Ectodermal cell (in vitro differentiated cells): Measurements from ENCODE around the gene MRPS7.
"Not testable (repeated sequence)": the region's sequence is repeated elsewhere in the genome, so short reads cannot be mapped to it uniquely, and the experiment has no call there.

Source experiments
- H3K27ac ChIP-seq: 2 replicates; pipeline ENCODE4 v1.7.0; 2013; ENCODE audit warnings: mild to moderate bottlenecking, low read depth, low read length; ENCODE audit not compliant: insufficient read depth, poor library complexity, severe bottlenecking
- H3K27me3 ChIP-seq: 2 replicates; pipeline ENCODE4 v1.7.0; 2013; ENCODE audit warnings: mild to moderate bottlenecking, low read length; ENCODE audit not compliant: insufficient read depth, control insufficient read depth, poor library complexity, severe bottlenecking
- H3K36me3 ChIP-seq: one replicate; pipeline ENCODE4 v1.7.0; 2013; ENCODE audit warnings: low read length; ENCODE audit not compliant: control insufficient read depth, insufficient read depth
- H3K4me1 ChIP-seq: one replicate; pipeline ENCODE4 v1.7.0; 2013; ENCODE audit warnings: low read length; ENCODE audit not compliant: control insufficient read depth, insufficient read depth
- H3K4me3 ChIP-seq: 2 replicates; pipeline ENCODE4 v1.7.0; 2013; ENCODE audit warnings: low read depth, low read length, control low read depth; ENCODE audit not compliant: insufficient read depth
- H3K9me3 ChIP-seq: 2 replicates; pipeline ENCODE4 v1.7.0; 2013; ENCODE audit warnings: mild to moderate bottlenecking, low read length, moderate library complexity; ENCODE audit not compliant: control insufficient read depth
- WGBS, 2 experiments: methylation state at CpG; one replicate each; pipeline ENCODE4 v1.1.7; 2013; ENCODE audit warnings: missing lambda C conversion rate in 2 of 2; 5-methylcytosine and 5-hydroxymethylcytosine counted together

The MRPS7 gene

DNA sequence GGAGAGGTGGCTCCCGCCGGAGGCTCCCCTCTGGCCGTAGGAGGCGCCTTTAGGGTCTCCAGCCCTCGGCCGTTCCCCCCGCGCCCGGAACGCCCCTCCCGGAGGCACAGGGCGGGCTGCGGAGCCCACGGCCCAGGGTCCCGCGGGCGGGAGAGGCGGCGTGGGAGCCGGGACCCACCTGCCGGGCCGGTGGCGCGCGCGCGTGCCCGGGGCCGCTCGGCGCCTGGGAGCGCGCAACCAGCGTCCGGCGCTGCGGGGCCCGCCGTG lies 9.2 kb downstream of the MRPS7 start, which contains the start of gene MIF4GD:
Gene MIF4GD (minus strand): TSS at position 266 of the 267 bp plus-strand sequence. CDS start 1,036 bp downstream, outside the sequence.
- peaks cover 7% of the 10 kb centered on the region for H3K27me3 ChIP-seq
- H3K4me1 ChIP-seq = peaks cover 7% of the 10 kb centered on the region
- WGBS, 2 experiments = 0% methylated on average over 39 of the region's 39 CpGs
- peak within 1 kb of the TSS; percentile 96 for H3K4me3 ChIP-seq
- no peaks in the 10 kb centered on the region for H3K9me3 ChIP-seq
- peak within 1 kb of the TSS; percentile 60 for H3K27ac ChIP-seq
- peaks cover 10% of the 10 kb centered on the region for H3K36me3 ChIP-seq

DNA sequence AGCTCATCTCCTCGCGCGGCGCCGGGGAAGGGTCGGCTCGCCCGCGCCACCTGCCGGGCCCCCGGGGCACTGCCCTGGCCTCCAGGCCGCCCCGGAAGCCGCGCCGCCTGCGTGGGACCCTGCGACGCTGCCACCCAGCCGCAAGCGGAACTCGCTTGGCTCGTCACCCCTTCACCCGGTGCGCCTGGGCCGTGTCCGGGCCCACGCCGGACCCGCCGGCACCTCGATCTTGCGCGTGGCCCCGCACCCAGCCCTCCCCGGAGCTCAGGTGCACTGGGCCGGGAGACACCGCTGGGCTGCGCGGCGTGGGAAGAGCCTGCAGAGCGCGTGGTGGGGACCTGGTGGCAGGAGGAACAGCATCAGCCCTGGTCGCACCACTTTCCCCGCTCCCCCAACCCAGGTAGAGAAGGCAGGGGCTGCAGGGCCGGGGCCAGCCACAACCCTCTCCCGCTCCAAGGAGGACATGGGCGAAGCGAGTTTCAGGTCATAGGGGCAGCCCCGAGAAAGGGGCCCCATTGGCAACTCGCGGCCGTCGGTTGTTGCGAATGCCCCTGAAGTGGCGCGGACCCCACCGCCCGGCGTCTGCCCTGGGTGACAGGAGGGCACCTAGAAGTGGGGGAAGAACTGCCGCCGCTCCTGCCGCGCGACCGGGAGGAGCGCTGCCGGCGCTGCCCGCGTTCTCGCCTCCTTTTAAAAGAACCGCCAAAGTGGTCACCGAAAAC lies 9.7 kb downstream of the MRPS7 start:
- no peaks in the 10 kb centered on the region for H3K9me3 ChIP-seq
- WGBS, 2 experiments = 1% methylated on average over 74 of the region's 74 CpGs
- peaks cover 5% of the 10 kb centered on the region for H3K36me3 ChIP-seq
- no peak overlapping the region for H3K27ac ChIP-seq
- H3K27me3 ChIP-seq = peaks cover 7% of the 10 kb centered on the region
- H3K4me1 ChIP-seq = peaks cover 7% of the 10 kb centered on the region
- peak overlapping the region; percentile 96 for H3K4me3 ChIP-seq

DNA sequence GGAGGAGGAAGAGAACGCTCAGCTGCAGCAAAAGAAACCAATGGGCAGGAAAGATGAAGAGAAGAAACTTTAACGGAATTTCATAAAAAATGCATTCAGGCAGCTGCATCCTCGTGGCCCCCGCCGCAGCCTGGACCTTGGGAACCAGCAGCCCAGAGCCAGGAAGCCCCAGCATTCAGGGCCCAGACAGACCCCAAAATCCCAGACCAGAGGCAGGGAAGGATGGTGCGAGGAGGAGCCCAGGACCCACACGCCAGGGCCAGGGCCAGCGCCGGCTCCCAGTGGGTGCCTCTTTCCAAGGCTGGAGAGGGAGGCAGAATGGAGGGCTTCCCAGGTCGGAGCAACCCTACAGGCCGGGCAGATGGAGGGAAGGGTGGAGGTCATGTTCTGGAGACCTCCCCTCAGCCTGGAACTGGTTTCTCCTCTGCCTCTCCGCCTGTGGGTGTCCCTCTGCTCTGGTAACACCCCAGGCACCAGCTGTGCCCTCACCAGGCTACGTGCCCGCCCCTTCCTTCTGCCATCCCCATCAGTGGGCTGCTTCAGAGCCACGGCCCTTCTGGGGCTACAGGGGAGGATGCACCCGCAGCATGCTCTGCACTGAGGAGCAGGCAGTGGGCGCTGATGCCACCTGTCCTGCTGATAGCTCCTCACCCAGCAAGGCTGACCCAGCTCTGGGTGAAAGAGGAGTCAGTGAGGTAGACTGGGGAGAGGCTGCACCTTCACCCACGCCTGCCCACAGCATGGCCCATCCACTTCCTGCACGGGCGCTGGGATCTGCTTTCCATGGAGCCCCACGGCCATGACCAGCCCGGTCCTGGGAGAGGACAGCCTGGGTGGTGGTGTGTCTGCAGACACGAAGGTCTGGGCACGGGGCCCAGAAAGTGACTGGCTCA lies 10.5 kb downstream of the MRPS7 start:
- Histone ChIP-seq H3K4me1 (peaks cover 7% of the 10 kb centered on the region), H3K4me3 (peak overlapping the region; percentile 96), H3K27ac (no peak overlapping the region), H3K27me3 (peaks cover 7% of the 10 kb centered on the region), H3K9me3 (no peaks in the 10 kb centered on the region), H3K36me3 (no peaks in the 10 kb centered on the region)
- WGBS, 2 experiments = 71% methylated on average over 24 of the region's 24 CpGs

DNA sequence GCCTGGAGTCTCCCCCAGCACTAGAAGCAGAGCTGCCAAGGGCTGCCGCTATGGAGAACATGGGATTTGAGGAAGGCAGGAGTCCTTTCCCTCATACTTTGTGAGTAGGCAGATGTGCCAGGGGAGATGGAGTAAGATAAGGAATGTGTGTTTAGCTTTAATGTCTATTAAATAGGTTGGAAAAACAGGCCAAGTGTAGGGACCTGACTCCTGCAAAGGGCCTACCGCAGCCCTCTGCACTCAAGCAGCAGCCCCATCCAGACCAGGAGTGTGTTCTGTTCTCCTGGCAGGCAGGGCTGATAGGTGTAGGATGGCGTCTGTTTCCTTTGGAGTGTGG lies 11.1 kb downstream of the MRPS7 start:
- Histone ChIP-seq H3K4me1 (peaks cover 7% of the 10 kb centered on the region), H3K27ac (no peak overlapping the region), H3K4me3 (no peak overlapping the region), H3K9me3 (no peaks in the 10 kb centered on the region), H3K36me3 (no peaks in the 10 kb centered on the region), H3K27me3 (peaks cover 7% of the 10 kb centered on the region)
- 93 to 99% methylated on average over 3 of the region's 3 CpGs for WGBS, 2 experiments

DNA sequence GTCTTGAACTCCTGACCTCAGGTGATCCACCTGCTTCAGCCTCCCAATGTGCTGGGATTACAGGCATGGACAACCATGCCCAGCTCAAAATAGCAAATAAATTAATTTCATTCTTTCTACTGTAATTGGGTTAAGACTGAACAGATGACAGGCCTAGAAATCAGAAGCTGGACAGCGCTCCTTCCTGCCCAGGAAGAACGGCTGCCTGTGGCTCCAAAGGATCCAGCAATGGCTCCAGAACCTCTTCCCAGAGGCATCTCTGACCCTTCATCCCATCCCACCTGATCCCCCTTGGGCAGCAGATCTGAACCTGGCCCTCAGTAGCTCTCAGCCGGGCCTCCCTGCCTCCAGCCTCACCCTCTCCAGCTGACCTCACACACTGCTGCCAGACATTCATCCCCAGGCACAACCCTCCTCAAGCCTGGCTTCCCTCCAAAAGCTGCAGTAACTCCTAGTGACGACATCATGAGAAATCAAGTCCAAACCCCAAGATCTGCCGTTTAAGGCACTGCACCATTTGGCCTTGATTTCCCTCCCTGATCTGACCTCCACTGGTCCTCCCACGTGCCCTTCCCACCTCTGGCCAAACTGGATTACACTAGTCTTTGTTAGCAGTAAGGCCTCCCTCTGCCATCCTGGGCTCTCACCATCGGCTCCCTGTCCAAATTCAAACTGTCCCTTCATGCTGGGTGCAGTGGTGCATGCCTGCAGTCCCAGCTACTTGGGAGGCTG lies 12.5 kb downstream of the MRPS7 start:
- H3K36me3 ChIP-seq = no peaks in the 10 kb centered on the region

DNA sequence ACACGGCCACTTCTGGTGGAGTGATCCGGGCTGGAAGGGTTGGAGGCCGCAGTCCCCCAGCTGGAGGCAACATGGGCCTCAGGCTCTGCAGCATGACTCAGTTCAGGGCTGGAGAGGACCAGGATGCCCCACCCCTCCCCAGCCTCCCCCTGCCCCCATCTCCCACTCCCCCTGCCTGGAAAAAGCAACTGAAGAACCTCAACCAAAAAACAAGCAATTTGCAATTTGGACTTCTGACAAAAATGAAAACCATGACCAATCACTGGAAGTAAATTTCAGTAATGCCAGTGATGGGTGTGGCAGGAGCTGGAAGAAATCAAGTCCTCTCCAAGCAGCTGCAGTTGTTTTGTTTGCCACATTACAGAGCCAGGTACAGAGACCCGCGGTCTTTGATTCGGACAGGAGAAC lies 16.0 kb downstream of the MRPS7 start:
- H3K36me3 ChIP-seq = no peaks in the 10 kb centered on the region
- no peaks in the 10 kb centered on the region for H3K9me3 ChIP-seq
- WGBS, 2 experiments = 91 to 95% methylated on average over 6 of the region's 6 CpGs
- no peaks in the 10 kb centered on the region for H3K27me3 ChIP-seq
- H3K4me1 ChIP-seq = no peaks in the 10 kb centered on the region
- H3K27ac ChIP-seq = no peak overlapping the region
- no peak overlapping the region for H3K4me3 ChIP-seq

More for the DNA sequence above, 12.5 kb downstream of the MRPS7 start:
- Histone ChIP-seq H3K27ac (no peak overlapping the region), H3K4me1 (peaks cover 7% of the 10 kb centered on the region), H3K27me3 (peaks cover 7% of the 10 kb centered on the region), H3K9me3 (no peaks in the 10 kb centered on the region), H3K4me3 (no peak overlapping the region)
- 91 to 95% methylated on average over 7 of the region's 7 CpGs for WGBS, 2 experiments

DNA sequence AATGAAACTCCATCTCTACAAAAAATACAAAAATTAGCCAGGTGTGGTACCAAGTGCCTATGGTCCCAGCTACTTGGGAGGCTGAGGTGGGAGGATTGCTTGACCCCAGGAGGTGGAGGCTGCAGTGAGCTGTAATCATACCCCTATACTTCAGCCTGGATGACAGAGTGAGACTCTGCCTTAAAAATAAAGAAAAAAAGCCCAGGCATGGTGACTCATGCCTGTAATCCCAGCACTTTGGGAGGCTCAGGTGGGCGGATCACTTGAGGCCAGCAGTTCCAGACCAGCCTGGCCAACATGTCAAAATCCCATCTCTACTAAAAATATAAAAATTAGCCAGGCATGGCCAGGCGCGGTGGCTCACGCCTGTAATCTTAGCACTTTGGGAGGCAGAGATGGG lies 18.5 kb downstream of the MRPS7 start:
- WGBS, 2 experiments = 93 to 95% methylated on average over 4 of the region's 4 CpGs
- H3K36me3 ChIP-seq, H3K9me3 ChIP-seq, H3K4me3 ChIP-seq, H3K27me3 ChIP-seq, H3K27ac ChIP-seq, H3K4me1 ChIP-seq: not testable (repeated sequence)

DNA sequence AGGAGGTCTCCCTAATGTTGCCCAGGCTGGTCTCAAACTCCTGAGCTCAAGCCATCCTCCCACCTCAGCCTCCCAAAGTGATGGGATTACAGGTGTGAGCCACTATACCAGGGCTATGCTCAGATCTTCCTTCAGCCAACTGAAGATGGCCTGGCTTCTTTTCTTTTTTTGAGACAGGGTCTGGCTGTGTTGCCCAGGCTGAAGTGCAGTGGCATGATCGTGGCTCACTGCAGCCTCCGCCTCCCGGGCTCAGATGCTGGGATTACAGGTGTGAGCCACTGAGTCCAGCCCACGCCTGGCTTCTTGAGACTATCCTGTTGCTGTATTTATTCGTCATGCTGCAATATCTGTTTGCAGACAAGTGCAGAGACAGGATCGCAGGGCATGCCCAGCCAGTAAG lies 23.4 kb downstream of the MRPS7 start:
- H3K27me3 ChIP-seq = peaks cover 15% of the 10 kb centered on the region
- H3K4me3 ChIP-seq = no peak overlapping the region
- H3K9me3 ChIP-seq = no peaks in the 10 kb centered on the region
- no peaks in the 10 kb centered on the region for H3K4me1 ChIP-seq
- WGBS, 2 experiments = 92 to 94% methylated on average over 6 of the region's 6 CpGs
- H3K36me3 ChIP-seq = no peaks in the 10 kb centered on the region
- no peak overlapping the region for H3K27ac ChIP-seq

DNA sequence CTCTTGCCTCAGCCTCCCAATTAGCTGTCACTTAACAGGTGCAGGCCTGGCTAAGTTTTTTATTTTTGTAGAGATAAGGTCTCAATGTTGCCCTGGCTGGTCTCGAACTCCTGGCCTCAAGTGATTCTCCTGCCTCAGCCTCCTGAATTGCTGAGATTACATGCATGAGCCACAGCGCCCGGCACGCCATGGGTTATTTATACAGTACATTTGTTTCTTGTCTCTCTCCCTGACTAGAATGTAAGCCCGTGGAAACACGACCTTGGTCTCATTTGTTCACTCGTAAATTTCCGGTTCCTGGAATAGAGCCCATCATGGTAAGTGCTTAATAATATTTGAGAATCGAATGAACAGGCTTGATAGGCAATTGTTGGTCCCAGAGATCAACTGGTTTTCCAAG lies 25.5 kb downstream of the MRPS7 start:
- peaks cover 18% of the 10 kb centered on the region for H3K27me3 ChIP-seq
- no peak overlapping the region for H3K4me3 ChIP-seq
- H3K4me1 ChIP-seq = no peaks in the 10 kb centered on the region
- H3K36me3 ChIP-seq = no peaks in the 10 kb centered on the region
- no peak overlapping the region for H3K27ac ChIP-seq
- WGBS, 2 experiments = 94 to 97% methylated on average over 9 of the region's 9 CpGs
- no peaks in the 10 kb centered on the region for H3K9me3 ChIP-seq

DNA sequence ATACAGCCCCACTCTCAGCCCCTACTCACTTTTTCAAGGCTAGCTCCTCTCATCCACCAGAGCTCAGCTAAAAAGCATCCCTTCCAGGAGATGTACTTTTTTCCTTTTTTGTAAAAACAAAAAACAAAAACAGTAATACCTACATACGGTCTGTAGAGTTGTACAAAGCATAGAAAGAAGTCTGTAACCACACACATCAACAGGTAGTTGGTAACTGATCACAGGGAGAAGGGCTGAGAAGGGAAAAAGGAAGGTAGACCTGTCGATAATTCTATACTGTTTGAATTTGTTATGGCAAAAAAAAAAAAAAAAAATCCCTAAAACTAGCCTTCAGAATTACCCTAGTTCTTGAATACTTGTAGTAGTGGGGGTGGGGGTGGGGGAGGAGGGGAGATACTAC lies 26.7 kb downstream of the MRPS7 start:
- no CpG with 5 or more reads among the region's 2 CpGs for WGBS, 2 experiments
- Histone ChIP-seq H3K27me3 (peaks cover 18% of the 10 kb centered on the region), H3K4me3 (peak overlapping the region; percentile 88), H3K9me3 (no peaks in the 10 kb centered on the region), H3K27ac (no peak overlapping the region), H3K4me1 (no peaks in the 10 kb centered on the region), H3K36me3 (no peaks in the 10 kb centered on the region)
